ENCODE results near the gene POM121C.
A peak's percentile ranks its signal among the peaks of the same experiment; 100 is the strongest.
"Not testable (repeated sequence)": the region's sequence is repeated elsewhere in the genome, so short reads cannot be mapped to it uniquely, and the experiment has no call there.

The POM121C gene

GRCh38 chr7:75485979-75486643, at the start of gene POM121C:
Gene POM121C, minus strand, starts transcription at chr7:75486299. Its CDS starts 44,803 bp downstream, at chr7:75441496.
- DNase-seq (ENCODE audit: low spot score) = peak; percentile 81

GRCh38 chr7:75534727-75535307, 48.7 kb upstream of the POM121C start:
- DNase-seq (ENCODE audit: low spot score) = no peak

- DNase-seq (ENCODE audit: low spot score) = no peak
These were observed 47.8 kb upstream of the POM121C start for GRCh38 chr7:75533926-75534325.

DNA sequence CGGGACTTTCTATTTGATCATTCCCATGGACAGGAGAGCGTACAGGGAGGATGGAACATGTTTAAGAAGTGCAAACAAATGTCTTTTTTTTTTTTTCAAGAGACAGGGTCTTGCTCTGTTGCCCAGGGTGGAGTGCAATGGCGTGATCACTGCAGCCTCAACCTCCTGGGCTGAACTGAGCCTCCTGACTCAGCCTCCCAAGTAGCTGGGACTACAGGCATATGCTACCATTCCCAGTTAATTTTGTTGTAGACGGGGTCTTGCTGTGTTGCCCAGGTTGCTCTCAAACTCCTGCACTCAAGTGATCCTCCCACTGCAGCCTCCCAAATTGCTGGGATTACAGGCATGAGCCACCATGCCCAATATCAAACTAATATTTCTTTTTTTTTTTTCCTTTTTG, 46.5 kb upstream of the POM121C start:
- no peak for DNase-seq (ENCODE audit: low spot score)

- DNase-seq (ENCODE audit: low spot score) = no peak
These were observed 45.3 kb upstream of the POM121C start for GRCh38 chr7:75531359-75531821.

- DNase-seq (ENCODE audit: low spot score) = not testable (repeated sequence)
These were observed 41.2 kb upstream of the POM121C start for GRCh38 chr7:75527224-75527722.

GRCh38 chr7:75521727-75522126, 35.6 kb upstream of the POM121C start:
- not testable (repeated sequence) for DNase-seq (ENCODE audit: low spot score)

DNA sequence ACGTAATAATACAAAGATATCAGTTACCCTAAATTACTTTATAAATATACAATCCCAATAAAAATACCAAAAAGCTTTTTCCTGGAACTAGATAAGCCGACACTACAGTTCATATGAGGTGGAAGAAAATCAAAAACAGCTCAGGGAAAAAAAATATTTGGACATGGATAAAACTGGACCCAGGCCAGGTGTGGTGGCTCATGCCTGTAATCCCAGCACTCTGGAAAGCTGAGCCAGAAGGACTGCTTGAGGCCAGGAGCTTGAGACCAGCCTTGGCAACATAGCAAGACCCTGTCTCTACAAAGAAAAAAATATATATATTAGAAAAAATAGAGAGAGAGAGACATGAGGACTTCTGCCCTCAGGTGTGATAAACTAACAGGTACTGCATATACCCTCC, 32.7 kb upstream of the POM121C start:
- not testable (repeated sequence) for DNase-seq (ENCODE audit: low spot score)

DNA sequence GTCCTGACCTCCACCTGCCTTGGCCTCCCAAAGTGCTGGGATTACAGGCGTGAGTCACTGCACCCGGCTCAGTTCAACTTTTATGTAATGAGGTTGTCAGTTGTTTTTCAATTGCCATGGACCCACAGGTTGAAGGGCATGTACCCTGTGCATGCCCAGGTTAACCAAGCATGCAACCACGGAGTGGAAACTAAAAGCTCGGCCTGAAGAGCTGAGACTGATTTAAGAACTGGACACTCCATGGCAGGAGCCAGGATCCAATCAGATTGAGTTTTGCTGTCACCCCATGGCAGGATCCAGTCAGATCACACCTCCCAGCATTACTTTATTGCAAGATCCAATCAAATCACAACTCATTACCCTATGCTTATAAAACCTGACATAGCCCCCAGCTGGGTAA, 22.9 kb upstream of the POM121C start:
- not testable (repeated sequence) for DNase-seq (ENCODE audit: low spot score)

DNA sequence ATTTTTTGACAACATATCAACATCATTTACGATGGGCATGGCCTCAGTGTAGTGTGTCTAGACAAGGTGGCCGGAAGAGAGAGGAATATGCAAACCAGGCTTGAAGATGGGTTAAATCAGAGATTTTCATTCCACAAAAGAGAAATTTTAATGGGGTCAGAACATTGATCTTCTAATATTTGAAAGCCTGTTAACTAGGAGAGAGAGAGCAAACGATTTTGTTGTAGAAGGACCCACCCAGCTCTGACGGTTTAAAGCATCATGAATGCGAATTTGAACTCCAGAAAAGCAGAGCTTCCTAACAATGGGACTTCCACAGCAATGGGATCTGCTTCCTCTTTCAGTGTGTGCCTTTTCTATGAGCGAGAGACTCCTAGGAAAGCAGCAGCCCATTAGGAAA, 5.9 kb upstream of the POM121C start, which contains the start of gene SPDYE5:
SPDYE5 (plus strand) TSS at position 301 of the 400 bp plus-strand sequence. CDS start 1,728 bp downstream, outside the sequence.
- DNase-seq (ENCODE audit: low spot score) = not testable (repeated sequence)

GRCh38 chr7:75485355-75485978, 632 bp downstream of the POM121C start:
- DNase-seq (ENCODE audit: low spot score) = not testable (repeated sequence)

- DNase-seq (ENCODE audit: low spot score) = not testable (repeated sequence)
These were observed 5.8 kb downstream of the POM121C start for GRCh38 chr7:75480313-75480712.

GRCh38 chr7:75477457-75477856, 8.6 kb downstream of the POM121C start:
- not testable (repeated sequence) for DNase-seq (ENCODE audit: low spot score)

DNA sequence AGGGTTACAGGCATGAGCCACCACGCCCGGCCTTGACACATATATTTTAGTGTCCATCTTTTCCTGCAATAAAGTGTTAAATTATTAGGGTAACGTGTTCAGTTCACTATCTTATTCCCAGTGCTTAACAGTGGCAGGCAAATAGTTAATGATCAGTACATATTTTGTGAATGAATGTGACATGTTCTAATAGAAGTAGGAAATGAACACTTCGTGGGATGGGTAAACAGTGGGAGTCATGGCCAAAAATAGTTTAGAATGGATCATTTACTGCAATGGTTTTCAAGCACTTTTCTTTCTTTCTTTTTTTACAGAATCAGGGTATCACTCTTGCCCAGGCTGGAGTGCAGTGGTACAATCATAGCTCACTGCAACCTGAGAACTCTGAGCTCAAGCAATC, 15.9 kb downstream of the POM121C start:
- not testable (repeated sequence) for DNase-seq (ENCODE audit: low spot score)

- not testable (repeated sequence) for DNase-seq (ENCODE audit: low spot score)
These were observed 25.6 kb downstream of the POM121C start for GRCh38 chr7:75460541-75460940.

DNA sequence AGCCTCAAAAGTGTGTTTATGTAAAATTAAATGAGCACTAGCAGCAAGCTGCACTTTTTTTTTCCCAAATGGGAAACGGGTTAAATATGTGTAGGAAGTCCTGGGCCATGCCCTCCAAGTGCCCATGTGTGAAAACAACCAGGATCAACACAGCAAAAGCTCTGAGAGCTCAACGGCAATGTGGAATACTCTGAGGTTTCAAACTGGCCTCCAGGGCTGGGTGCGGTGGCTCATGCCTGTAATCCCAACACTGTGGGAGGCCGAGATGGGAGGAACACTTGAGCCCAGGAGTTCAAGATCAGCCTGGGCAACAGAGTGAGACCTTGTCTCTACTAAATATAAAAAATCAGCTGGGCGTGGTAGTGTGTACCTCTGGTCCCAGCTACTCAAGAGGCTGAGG, 28.1 kb downstream of the POM121C start:
- DNase-seq (ENCODE audit: low spot score) = not testable (repeated sequence)

GRCh38 chr7:75456403-75456802, 29.7 kb downstream of the POM121C start:
- not testable (repeated sequence) for DNase-seq (ENCODE audit: low spot score)

DNA sequence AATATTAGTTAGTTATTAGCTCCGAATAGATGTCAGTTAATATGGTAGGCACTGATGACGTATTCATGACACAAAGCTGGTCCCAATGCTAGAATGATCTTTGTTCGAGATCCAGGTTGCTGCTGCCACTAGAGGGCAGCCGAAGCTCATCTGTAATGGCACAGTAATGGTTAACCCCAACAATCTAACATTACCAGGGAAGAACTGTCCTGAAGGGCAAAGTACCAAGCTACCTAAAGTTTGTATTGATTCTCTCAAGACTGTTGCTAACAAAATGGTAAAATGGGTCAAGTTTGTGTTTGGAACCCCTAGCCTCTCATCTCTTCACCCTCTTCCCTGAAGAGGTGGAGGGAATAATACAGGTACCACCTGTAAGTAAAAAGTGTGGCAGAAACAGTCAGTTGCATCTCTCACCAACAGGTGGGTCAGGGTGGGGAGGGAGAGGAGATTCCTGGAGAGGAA, 33.6 kb downstream of the POM121C start:
- not testable (repeated sequence) for DNase-seq (ENCODE audit: low spot score)

GRCh38 chr7:75449946-75450345, 36.2 kb downstream of the POM121C start:
- not testable (repeated sequence) for DNase-seq (ENCODE audit: low spot score)

- DNase-seq (ENCODE audit: low spot score) = peak; percentile 24
These were observed 43.5 kb downstream of the POM121C start for GRCh38 chr7:75442465-75443111.

GRCh38 chr7:75442101-75442464, 44.0 kb downstream of the POM121C start:
- DNase-seq (ENCODE audit: low spot score) = not testable (repeated sequence)

- DNase-seq (ENCODE audit: low spot score) = not testable (repeated sequence)
These were observed 47.1 kb downstream of the POM121C start for GRCh38 chr7:75439000-75439399.

Data from hematopoietic multipotent progenitor cell treated with erythropoietin and hydrocortisone succinate and interleukin-3 and kit ligand, for 15 days (in vitro differentiated cells).